GM12872 (cell line): ENCODE measurements around the gene LEMD3.

Experiments
- TF ChIP-seq, protein P1 (sequence below): IDR thresholded peaks from 3 replicates; pipeline ENCODE4 v1.5.1; 2011; ENCODE audit warnings: low read depth, mild to moderate bottlenecking, low read length, moderate library complexity; ENCODE audit not compliant: insufficient read depth

Gene LEMD3

GRCh38 chr12:65125975-65126374 is 43.4 kb upstream of the LEMD3 start:
- TF ChIP-seq, protein P1, sequence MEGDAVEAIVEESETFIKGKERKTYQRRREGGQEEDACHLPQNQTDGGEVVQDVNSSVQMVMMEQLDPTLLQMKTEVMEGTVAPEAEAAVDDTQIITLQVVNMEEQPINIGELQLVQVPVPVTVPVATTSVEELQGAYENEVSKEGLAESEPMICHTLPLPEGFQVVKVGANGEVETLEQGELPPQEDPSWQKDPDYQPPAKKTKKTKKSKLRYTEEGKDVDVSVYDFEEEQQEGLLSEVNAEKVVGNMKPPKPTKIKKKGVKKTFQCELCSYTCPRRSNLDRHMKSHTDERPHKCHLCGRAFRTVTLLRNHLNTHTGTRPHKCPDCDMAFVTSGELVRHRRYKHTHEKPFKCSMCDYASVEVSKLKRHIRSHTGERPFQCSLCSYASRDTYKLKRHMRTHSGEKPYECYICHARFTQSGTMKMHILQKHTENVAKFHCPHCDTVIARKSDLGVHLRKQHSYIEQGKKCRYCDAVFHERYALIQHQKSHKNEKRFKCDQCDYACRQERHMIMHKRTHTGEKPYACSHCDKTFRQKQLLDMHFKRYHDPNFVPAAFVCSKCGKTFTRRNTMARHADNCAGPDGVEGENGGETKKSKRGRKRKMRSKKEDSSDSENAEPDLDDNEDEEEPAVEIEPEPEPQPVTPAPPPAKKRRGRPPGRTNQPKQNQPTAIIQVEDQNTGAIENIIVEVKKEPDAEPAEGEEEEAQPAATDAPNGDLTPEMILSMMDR: no peak

GRCh38 chr12:65126482-65126881 is 42.9 kb upstream of the LEMD3 start:
- TF ChIP-seq, protein P1: no peak

- TF ChIP-seq, protein P1: no peak
These were observed 35.5 kb upstream of the LEMD3 start for GRCh38 chr12:65133879-65134278.

DNA sequence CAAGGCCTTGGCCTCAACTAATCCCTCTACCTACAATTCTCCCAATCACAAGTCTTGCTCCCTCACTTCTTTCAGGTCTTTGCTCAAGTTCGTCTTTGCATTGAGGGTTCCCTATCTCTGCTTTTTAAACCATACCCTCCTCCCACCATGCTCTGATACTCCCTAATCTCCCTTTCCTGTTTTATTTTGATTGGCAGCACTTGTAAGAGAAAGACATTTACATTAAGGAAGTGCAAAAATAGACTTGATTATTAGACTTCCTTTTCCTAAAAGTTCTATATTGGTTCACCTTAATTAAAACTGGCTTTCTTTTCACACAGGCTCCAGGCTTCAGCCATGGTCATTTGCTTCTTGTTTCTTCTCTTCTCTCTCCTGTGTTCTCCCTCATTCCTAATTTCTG is 30.0 kb upstream of the LEMD3 start:
- TF ChIP-seq, protein P1: no peak

- TF ChIP-seq, protein P1: no peak
These were observed 28.6 kb upstream of the LEMD3 start for GRCh38 chr12:65140738-65141137.

DNA sequence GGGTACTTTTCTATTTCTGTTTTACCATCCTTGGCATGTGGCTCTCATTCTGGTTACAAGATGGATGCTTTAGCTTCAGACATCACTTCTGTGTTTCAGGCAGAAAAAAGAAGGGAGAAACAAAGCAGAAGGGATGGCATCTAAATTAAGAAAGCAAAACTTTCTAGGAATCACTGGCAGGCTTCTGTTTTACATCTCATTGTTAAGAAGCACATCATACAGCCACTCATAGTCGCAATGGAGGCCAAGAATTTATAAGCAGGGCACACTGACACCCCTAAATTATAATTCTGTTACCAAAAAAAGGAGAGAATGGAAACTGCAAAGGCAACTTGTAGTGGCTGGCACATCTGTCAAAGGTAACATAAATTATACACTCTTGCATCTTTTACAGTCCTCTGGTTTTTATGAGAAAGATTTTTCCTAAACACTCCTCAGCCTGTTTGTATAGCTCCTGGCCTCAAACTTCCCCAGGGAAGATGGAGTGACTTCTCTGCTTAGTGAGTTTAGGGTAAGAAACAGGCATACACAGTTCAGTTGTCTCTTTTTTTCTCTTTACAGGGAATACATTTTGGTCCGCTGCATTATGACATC is 22.0 kb upstream of the LEMD3 start:
- TF ChIP-seq, protein P1: no peak

GRCh38 chr12:65152012-65152411 is 17.4 kb upstream of the LEMD3 start:
- TF ChIP-seq, protein P1: no peak
